COLO668 (cell line): ENCODE data around the gene OR8B3.
"Not testable (repeated sequence)": the region's sequence is repeated elsewhere in the genome, so short reads cannot be mapped to it uniquely, and the experiment has no call there.

ENCODE experiments used
- DNase-seq: peaks from one replicate; lab custom pipeline; 2025; ENCODE audit not compliant: unreplicated experiment; lab: John Stamatoyannopoulos, UW

Gene OR8B3, protein sequence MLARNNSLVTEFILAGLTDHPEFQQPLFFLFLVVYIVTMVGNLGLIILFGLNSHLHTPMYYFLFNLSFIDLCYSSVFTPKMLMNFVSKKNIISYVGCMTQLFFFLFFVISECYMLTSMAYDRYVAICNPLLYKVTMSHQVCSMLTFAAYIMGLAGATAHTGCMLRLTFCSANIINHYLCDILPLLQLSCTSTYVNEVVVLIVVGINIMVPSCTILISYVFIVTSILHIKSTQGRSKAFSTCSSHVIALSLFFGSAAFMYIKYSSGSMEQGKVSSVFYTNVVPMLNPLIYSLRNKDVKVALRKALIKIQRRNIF

DNA sequence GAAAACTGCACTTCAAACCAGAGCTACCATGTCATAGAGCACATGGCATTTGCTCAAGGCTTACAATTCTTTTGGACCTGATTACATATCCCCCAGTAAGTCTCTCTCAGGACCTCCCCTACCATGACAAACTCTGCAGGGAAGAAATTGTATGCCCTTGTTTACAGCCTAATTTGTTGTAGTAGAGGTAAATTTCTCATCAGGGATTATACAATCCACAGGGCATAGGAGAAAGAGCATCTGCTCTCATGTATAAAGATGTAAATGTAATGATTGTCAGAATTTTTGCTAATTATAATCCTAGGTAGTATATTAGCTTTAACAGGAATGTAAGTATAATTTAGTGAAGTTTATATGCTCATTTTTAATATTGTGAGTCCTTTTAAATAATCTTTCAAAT is at the start of gene OR8B3:
Gene OR8B3 (minus strand): TSS at position 101 of the 400 bp plus-strand sequence. CDS start 1,673 bp downstream, outside the sequence.
- DNase-seq = no peak

- no peak for DNase-seq
Observed at GRCh38 chr11:124446916-124447315, 48.1 kb upstream of the OR8B3 start.

- no peak for DNase-seq
Observed at GRCh38 chr11:124445646-124446150, 46.9 kb upstream of the OR8B3 start, which contains the start of gene OR8B8. Gene OR8B8 (minus strand): TSS chr11:124445696. CDS start chr11:124441085, 4,611 bp downstream.

DNA sequence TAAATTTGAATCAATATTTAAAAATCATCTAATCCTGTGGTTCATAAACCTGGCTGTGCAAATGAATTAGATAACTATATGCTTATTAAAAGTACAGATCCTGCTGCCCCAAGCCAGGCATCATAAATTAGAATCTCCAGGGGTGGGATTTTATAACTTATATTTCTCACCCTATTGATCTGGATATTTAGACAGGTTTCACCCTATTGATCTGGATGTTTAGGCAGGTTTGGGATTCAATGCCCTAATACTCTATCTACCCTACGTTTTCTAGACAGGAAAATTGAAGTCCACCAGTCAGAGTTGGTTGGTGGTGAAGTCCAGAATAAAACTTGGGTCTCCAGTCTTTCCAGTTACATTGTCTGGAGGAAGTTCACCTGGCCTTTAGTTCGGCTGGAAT is 44.0 kb upstream of the OR8B3 start:
- no peak for DNase-seq

GRCh38 chr11:124442442-124442841 is 43.6 kb upstream of the OR8B3 start:
- no peak for DNase-seq

- no peak for DNase-seq
Observed at GRCh38 chr11:124441519-124441918, 42.7 kb upstream of the OR8B3 start.

DNA sequence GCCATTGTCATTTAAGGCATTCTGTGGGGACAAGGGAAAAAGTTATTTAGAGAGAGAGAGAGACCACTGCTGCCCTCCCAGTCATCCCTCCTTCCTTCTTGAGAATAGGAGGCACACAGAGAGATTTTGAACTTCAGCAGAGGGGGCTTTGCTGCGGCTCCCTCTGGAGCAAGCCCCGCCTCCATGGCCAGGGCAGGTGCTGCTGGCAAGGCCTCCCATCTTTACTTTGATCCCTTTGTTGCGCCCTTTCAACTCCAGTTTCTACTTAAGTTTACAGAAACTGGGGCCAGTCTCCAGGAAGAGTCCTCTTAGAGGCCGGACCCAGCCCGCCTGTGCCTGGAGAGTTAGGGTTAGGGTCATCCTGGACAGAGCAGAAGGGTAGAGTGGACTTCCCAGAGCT is 42.3 kb upstream of the OR8B3 start:
- DNase-seq = no peak

- no peak for DNase-seq
Observed at GRCh38 chr11:124440608-124441007, 41.8 kb upstream of the OR8B3 start.

GRCh38 chr11:124434699-124435098 is 35.9 kb upstream of the OR8B3 start:
- no peak for DNase-seq

DNA sequence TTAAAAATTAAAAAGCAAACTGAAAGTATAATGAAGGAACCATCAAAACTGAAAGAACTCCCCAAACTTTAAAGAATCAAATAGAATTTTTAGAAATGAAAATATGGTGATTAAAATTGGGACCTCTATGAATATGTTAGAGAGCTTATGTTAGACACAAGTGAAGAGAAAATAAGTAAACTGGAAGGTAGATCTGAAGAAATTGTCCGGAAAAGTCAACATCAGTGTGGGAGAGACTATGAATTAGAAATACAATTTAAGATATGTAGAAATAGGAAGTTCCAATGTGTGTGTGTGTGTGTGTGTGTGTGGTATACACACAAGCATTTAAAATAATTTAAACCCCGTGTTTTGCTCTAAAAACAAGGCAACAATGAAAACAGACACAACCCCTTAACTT is 30.8 kb upstream of the OR8B3 start:
- DNase-seq = no peak

- no peak for DNase-seq
Observed at GRCh38 chr11:124424384-124424921, 25.6 kb upstream of the OR8B3 start, which contains the start of gene OR8B4. Gene OR8B4 (minus strand): TSS chr11:124424871. CDS start chr11:124424871, 0 bp downstream.

DNA sequence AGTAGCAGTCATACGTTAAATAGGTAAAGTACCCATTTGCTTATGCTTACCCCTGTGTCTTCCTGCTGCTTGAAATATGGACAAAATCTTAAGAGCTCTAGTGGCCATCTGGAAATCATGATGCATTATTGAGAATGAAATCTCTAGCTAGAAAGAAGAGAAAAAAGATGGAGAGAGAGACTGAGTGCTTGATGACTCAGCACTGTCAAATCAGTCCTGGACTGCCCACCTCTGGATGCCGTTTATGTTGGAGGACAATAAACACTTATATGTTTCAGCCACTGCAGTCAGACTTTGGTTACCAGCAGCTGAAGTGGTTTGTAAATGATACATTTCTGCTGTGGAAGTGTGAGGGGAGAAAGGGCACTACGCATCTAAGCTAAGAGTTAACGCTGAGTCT is 22.2 kb upstream of the OR8B3 start:
- no peak for DNase-seq

- no peak for DNase-seq
Observed at GRCh38 chr11:124415356-124415923, 16.6 kb upstream of the OR8B3 start.

DNA sequence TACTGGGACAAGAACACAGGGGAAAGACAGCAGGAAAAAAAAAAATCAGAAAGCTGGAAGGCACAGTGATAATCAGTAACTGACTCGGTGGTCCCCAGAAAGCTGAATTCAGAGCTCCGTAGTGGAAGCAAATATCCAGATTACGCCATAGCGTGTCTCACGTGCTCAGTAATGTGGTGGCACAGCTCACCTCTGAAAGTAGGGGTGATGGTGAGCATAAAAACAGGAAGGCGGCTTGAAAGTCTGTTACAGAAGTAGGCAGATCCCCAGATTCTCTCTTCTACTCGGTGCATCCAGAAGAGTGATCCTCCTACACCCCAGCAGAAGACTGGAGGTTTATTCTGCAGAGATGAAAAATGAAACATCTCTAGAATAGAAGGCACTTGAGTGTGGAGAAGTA is 11.1 kb upstream of the OR8B3 start:
- no peak for DNase-seq

DNA sequence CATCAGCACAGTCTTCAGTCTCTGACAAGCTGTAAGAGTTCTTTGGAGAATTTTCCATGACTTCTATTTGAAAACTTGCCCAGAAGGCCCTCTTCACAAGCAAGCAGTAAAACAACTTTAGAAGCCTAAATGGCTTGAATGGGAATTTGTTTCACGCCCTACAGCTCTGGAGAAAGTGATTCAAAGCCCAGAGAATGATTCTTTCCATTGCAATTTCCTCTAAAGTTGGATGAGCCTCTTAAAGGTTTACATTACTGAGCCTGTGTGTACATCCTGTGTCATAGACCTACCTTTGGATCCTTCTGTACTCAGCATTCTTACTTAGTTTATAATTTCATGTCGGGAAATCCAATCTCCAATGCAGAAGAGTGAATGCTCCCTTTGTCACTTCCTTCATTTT is 6.8 kb upstream of the OR8B3 start:
- DNase-seq = no peak

DNA sequence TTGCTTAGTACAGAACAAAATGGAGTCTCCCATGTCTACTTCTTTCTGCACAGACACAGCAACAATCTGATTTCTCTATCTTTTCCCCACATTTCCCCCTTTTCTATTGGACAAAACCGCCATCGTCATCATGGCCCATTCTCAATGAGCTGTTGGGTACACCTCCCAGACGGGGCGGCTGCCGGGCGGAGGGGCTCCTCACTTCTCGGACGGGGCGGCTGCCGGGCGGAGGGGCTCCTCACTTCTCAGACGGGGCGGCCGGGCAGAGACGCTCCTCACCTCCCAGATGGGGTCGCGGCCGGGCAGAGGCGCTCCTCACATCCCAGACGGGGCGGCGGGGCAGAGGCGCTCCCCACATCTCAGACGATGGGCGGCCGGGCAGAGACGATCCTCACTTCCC is 4.4 kb upstream of the OR8B3 start:
- DNase-seq = not testable (repeated sequence)

DNA sequence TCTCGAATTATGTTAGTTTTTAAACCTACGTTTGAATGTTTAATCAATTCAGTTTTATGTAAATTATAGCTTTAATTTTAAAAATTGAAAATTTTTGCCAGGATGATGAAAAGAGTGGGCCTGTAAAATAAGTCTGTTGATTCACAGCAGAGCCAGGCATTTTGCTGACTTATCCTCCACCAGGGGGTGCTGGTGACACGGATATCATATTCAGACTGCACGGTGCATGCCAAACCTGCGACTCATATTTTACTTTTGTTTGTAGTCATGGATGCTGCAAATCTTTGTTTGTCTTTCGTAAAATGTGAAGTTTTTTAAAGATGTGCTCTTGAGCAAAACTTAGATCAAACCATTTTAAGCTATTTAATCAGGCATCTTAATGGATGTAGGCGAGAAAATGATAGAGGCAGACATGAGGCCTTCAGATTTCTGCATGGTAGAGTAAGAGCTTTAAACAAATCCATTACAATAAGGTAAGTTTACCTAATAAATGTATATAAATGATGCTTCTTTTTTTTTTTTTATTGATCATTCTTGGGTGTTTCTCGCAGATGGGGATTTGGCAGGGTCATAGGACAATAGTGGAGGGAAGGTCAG is 3.6 kb upstream of the OR8B3 start:
- DNase-seq = peak; percentile 44

DNA sequence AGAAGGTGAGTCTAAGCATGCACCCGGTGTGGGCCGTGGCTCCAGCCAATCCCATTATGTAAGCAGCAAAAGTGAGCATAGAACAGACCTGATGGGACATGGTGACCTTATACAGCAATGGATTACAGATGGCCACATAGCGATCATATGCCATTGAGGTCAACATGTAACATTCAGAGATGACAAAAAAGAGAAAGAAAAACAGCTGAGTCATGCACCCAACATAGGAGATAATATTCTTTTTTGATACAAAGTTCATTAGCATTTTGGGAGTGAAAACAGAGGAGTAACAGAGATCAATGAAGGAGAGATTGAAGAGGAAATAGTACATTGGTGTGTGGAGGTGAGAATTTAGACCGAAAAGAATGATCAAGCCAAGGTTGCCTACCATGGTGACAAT is 2.0 kb downstream of the OR8B3 start:
- DNase-seq = not testable (repeated sequence)

DNA sequence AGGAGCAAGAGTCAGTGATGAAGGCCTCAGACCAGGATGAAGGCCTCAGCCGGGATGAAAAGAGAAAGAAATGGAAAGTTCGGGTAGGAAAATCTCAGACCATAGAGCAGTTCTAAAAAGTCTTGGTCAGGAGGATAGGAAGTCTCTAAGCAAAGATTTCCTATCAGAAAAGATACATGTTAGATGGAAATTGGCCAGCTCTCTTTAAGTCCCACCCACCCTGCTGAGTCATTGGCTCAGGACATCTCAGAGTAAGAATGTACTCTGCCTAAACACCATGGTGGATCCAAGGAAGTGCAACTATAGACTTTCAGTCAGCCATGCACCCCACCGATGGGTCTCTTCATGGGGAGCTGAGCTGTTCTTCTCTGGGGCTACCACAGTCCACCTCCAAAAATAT is 4.4 kb downstream of the OR8B3 start:
- no peak for DNase-seq

GRCh38 chr11:124384399-124384798 is 14.4 kb downstream of the OR8B3 start, which contains the start of gene OR8B2:
Gene OR8B2 (minus strand): TSS chr11:124384499. CDS start chr11:124383343, 1,156 bp downstream.
- no peak for DNase-seq

- not testable (repeated sequence) for DNase-seq
Observed at GRCh38 chr11:124382857-124383256, 16.0 kb downstream of the OR8B3 start.

GRCh38 chr11:124380585-124380984 is 18.2 kb downstream of the OR8B3 start:
- no peak for DNase-seq
